Heart left ventricle (tissue), 16 donors: ENCODE measurements around the gene LINGO1. TPM values are rescaled to one million over a fixed set of nuclear protein-coding genes. Genes with fewer than 3 reads are reported as not detected.

ENCODE experiments used
- ATAC-seq, 4 donors: fragments of 200-7000 bp; cut with Tn5 transposase; one replicate each; pipeline ENCODE4 v1.9.1; 2020 to 2022; ENCODE audit warnings: moderate library complexity in 4 of 4, mild to moderate bottlenecking in 3 of 4, moderate number of reproducible peaks in 1 of 4
- DNase-seq, 5 donors: peaks; one replicate each; pipeline ENCODE4 v3.0.0-alpha.2; 2020
- H3K27ac ChIP-seq, 12 donors: fragments of 200-600 bp; sonication (generic) in 4 of 12; one replicate each; pipeline versions ENCODE4 v1.5.0 to v1.8.0; 2016 to 2022; ENCODE audit warnings: mild to moderate bottlenecking in 2 of 12
- H3K27me3 ChIP-seq, 9 donors: fragments of 200-600 bp; sonication (generic) in 2 of 9; one replicate each; pipeline versions ENCODE4 v1.5.1 to v1.8.0; 2016 to 2022; ENCODE audit warnings: mild to moderate bottlenecking in 3 of 9
- H3K36me3 ChIP-seq, 9 donors: fragments of 200-600 bp; sonication (generic) in 2 of 9; one replicate each; pipeline versions ENCODE4 v1.5.0 to v1.8.0; 2018 to 2022; ENCODE audit warnings: mild to moderate bottlenecking in 2 of 9
- H3K4me1 ChIP-seq, 12 donors: fragments of 200-600 bp; sonication (generic) in 4 of 12; one replicate each; pipeline versions ENCODE4 v1.5.0 to v1.8.0; 2016 to 2022; ENCODE audit warnings: mild to moderate bottlenecking in 3 of 12
- H3K4me3 ChIP-seq, 12 donors: fragments of 200-600 bp; sonication (generic) in 4 of 12; one replicate each; pipeline versions ENCODE4 v1.5.0 to v1.8.0; 2017 to 2022; ENCODE audit warnings: mild to moderate bottlenecking in 9 of 12, moderate library complexity in 4 of 12
- H3K9me3 ChIP-seq, 12 donors: fragments of 200-600 bp; sonication (generic) in 4 of 12; one replicate each; pipeline versions ENCODE4 v1.5.0 to v1.8.0; 2016 to 2022; ENCODE audit warnings: mild to moderate bottlenecking in 1 of 12
- CTCF ChIP-seq, 12 donors: fragments of 200-600 bp; sonication (generic) in 4 of 12; IDR thresholded peaks; one replicate each; pipeline versions ENCODE4 v1.5.0 to v1.8.0; 2018 to 2022; ENCODE audit warnings: antibody characterized with exemption in 12 of 12, mild to moderate bottlenecking in 5 of 12
- POLR2A ChIP-seq, 2 donors: fragments of 450-650 bp; IDR thresholded peaks; one replicate each; pipeline ENCODE4 v1.6.1; 2017; ENCODE audit warnings: antibody characterized with exemption in 2 of 2, mild to moderate bottlenecking in 2 of 2, moderate library complexity in 2 of 2
- WGBS, 4 donors: extraction: QIAGEN DNeasy Blood & Tissue Kit in 2 of 4; methylation state at CpG; one replicate each; pipeline versions ENCODE4 v1.1.5 to v1.1.7; 2013 to 2018; 5-methylcytosine and 5-hydroxymethylcytosine counted together
- intact Hi-C, 10 donors: fragments of 100-400 bp; cut with DNase I; formaldehyde crosslinking; loops; one replicate each; pipeline versions ENCODE4 v1.11.1 to v1.14.2; 2022
- polyA plus RNA-seq, 2 donors: library from polyadenylated mRNA; stranded (reverse); fragments of 200-250 nt; gene quantifications; one replicate each; pipeline ENCODE4 v1.2.3, GENCODE V29; 2013
- total RNA-seq, 9 donors: library from RNA; depleted of rRNA in 2 of 9; stranded (reverse); fragments of >200 nt in 2 of 9; fragmentation: NEBNext Ultra II Directional in 3 of 9; extraction: Animal tissue kit (Norgen Biotek cat#: 25700) in 3 of 9; gene quantifications; one replicate each; pipeline versions ENCODE4 v1.1.0 to v1.2.4, GENCODE V29; 2016 to 2023
- donor health status: ischemic (EF 13 %, LVEDD 7.1; RV severe dilation, severe dysfunction).
- donor health status: healthy with polysubstance abuse.
- donor health status: DM: no; HTN: yes; CAD: no.
- donor health status: DM: no; HTN: no; CAD: no.
- donor health status: ischemic (EF 25% LVEDD 6.9; RV normal size, moderate dysfunction).
- donor health status: ischemic (EF 25% LVEDD 5.7; RV mildly dilated, moderate dysfunction).
- donor health status: healthy.
- donor health status: DM: yes; HTN: yes; CAD: no.
- donor health status: ischemic (EF 35%, LVEDD 5.7; RV mildly dilated, moderate dysfunction).
- donor health status: nonischemic (EF 11% LVEDD 7.7; RV severe dilation, severe dysfunction).
- donor health status: DM: yes; HTN: yes; CAD: no.
- donor health status: PGD.
- donor health status: ischemic (EF 29% LVEDD 5.4; RV normal size, mild dysfunction).
- donor health status: nonischemic (EF 23%, LVEDD 6.1; RV moderate dilation, normal function).

LINGO1 gene
- total and polyA plus RNA-seq, 11 donors = 0.49 to 4.0 (median 1.7) TPM

GRCh38 chr15:77584201-77584600, 48.5 kb downstream of the LINGO1 start:
- H3K36me3 ChIP-seq = no peaks in the 10 kb centered on the region
- no peaks in the 10 kb centered on the region for H3K27me3 ChIP-seq
- H3K4me1 ChIP-seq = peaks cover 0 to 16% (median 0%) of the 10 kb centered on the region in 12 donors
- no peak overlapping the region for H3K27ac ChIP-seq
- 58 to 78% (median 68%) methylated on average over 6 to 7 of the region's 7 CpGs for WGBS, 4 donors
- no peak for DNase-seq
- H3K4me3 ChIP-seq = no peak overlapping the region
- no peaks in the 10 kb centered on the region for H3K9me3 ChIP-seq
- intact Hi-C loops = no loop called here
- no peak for ATAC-seq
- peak in 5 of 12 donors; percentile 9 to 21 (median 19) for TF ChIP-seq CTCF (IDR thresholded peaks at IDR 0.05)
- no peak for TF ChIP-seq POLR2A (IDR thresholded peaks at IDR 0.05)

GRCh38 chr15:77582763-77583162, 49.9 kb downstream of the LINGO1 start:
- intact Hi-C loops = no loop called here
- WGBS, 4 donors = 53 to 76% (median 65%) methylated on average over 4 to 5 of the region's 5 CpGs
- TF ChIP-seq POLR2A (IDR thresholded peaks at IDR 0.05) = no peak
- no peak for TF ChIP-seq CTCF (IDR thresholded peaks at IDR 0.05)

GRCh38 chr15:77581896-77582569, 50.7 kb downstream of the LINGO1 start:
- Histone ChIP-seq H3K9me3 (no peaks in the 10 kb centered on the region), H3K36me3 (no peaks in the 10 kb centered on the region), H3K27me3 (no peaks in the 10 kb centered on the region), H3K4me1 (peaks cover 0 to 16% (median 1%) of the 10 kb centered on the region in 12 donors), H3K4me3 (no peak overlapping the region), H3K27ac (no peak overlapping the region)
- peak in 1 of 5 donors; percentile 20 for DNase-seq
- peak in 2 of 4 donors; percentile 15 to 18 for ATAC-seq
- intact Hi-C loops = no loop called here
- no peak for TF ChIP-seq POLR2A (IDR thresholded peaks at IDR 0.05)
- no peak for TF ChIP-seq CTCF (IDR thresholded peaks at IDR 0.05)
- 73 to 79% (median 76%) methylated on average over 10 to 18 of the region's 18 CpGs for WGBS, 4 donors

More at GRCh38 chr15:77582763-77583162, 49.9 kb downstream of the LINGO1 start:
- Histone ChIP-seq H3K27me3 (no peaks in the 10 kb centered on the region), H3K4me1 (peaks cover 0 to 16% (median 0%) of the 10 kb centered on the region in 12 donors), H3K27ac (no peak overlapping the region), H3K9me3 (no peaks in the 10 kb centered on the region), H3K4me3 (no peak overlapping the region), H3K36me3 (no peaks in the 10 kb centered on the region)
- peak in 1 of 4 donors; percentile 35 for ATAC-seq
- no peak for DNase-seq

GRCh38 chr15:77580996-77581682, 51.6 kb downstream of the LINGO1 start:
- 71 to 79% (median 75%) methylated on average over 16 of the region's 16 CpGs for WGBS, 4 donors
- Histone ChIP-seq H3K4me3 (no peak overlapping the region), H3K27me3 (no peaks in the 10 kb centered on the region), H3K9me3 (no peaks in the 10 kb centered on the region), H3K4me1 (peaks cover 0 to 16% (median 1%) of the 10 kb centered on the region in 12 donors), H3K27ac (no peak overlapping the region), H3K36me3 (no peaks in the 10 kb centered on the region)
- ATAC-seq (peak; percentile 53 to 87 (median 78)), DNase-seq (peak; percentile 36 to 76 (median 73))
- TF ChIP-seq POLR2A (IDR thresholded peaks at IDR 0.05) (no peak), CTCF (IDR thresholded peaks at IDR 0.05) (no peak)
- intact Hi-C loops = no loop called here
